Measurements from ENCODE around the gene CDH16.
"Not testable (repeated sequence)": the region's sequence is repeated elsewhere in the genome, so short reads cannot be mapped to it uniquely, and the experiment has no call there.

CDH16 gene

GRCh38 chr16:66918803-66919568, at the start of gene CDH16:
TSS of gene CDH16 (minus strand) at chr16:66918885. CDS start at chr16:66918065, 820 bp downstream.
- no peak for DNase-seq

GRCh38 chr16:66964049-66964448, 45.4 kb upstream of the CDH16 start:
- no peak for DNase-seq

- no peak for DNase-seq
These were observed 43.2 kb upstream of the CDH16 start for GRCh38 chr16:66961914-66962313.

GRCh38 chr16:66961065-66961744, 42.5 kb upstream of the CDH16 start, which contains the start of gene CES3:
TSS of gene CES3 (plus strand) at chr16:66961266. CDS start at chr16:66961308, 42 bp downstream.
- DNase-seq = peak; percentile 75 to 82

GRCh38 chr16:66960270-66960669, 41.6 kb upstream of the CDH16 start:
- DNase-seq = no peak

- DNase-seq = no peak
These were observed 41.0 kb upstream of the CDH16 start for GRCh38 chr16:66959704-66960161.

- DNase-seq = no peak
These were observed 40.4 kb upstream of the CDH16 start for GRCh38 chr16:66958857-66959703.

GRCh38 chr16:66956154-66956457, 37.4 kb upstream of the CDH16 start:
- DNase-seq = not testable (repeated sequence)

- DNase-seq = not testable (repeated sequence)
These were observed 36.9 kb upstream of the CDH16 start for GRCh38 chr16:66955363-66956153.

- DNase-seq = peak; percentile 89 to 91
These were observed 35.5 kb upstream of the CDH16 start for GRCh38 chr16:66954097-66954659.

- no peak for DNase-seq
These were observed 34.9 kb upstream of the CDH16 start for GRCh38 chr16:66953462-66954096.

GRCh38 chr16:66952430-66953110, 33.9 kb upstream of the CDH16 start:
- DNase-seq = no peak

GRCh38 chr16:66950971-66951790, 32.5 kb upstream of the CDH16 start:
- DNase-seq = no peak

GRCh38 chr16:66950437-66950836, 31.8 kb upstream of the CDH16 start:
- no peak for DNase-seq

- no peak for DNase-seq
These were observed 30.8 kb upstream of the CDH16 start for GRCh38 chr16:66949472-66949871.

- DNase-seq = no peak
These were observed 30.1 kb upstream of the CDH16 start for GRCh38 chr16:66948837-66949225.

- peak; percentile 44 to 50 for DNase-seq
These were observed 29.6 kb upstream of the CDH16 start for GRCh38 chr16:66948134-66948836.

- peak; percentile 90 to 96 for DNase-seq
These were observed 28.8 kb upstream of the CDH16 start for GRCh38 chr16:66947302-66948065.

GRCh38 chr16:66946974-66947301, 28.3 kb upstream of the CDH16 start:
- DNase-seq = no peak

All from activated T-cell treated with anti-CD3 and anti-CD28 coated beads, Interleukin-2, amount 50 U/mL, for 48 hours (primary cell).